HepG2 (cell line): ENCODE data around the gene HAPLN2. TPM values are rescaled to one million over a fixed set of nuclear protein-coding genes. Genes with fewer than 3 reads are reported as not detected.

Experiments
- ATAC-seq: fragments of 200-7000 bp; cut with Tn5 transposase; 3 replicates; pipeline ENCODE4 v1.9.1; 2020; ENCODE audit warnings: mild to moderate bottlenecking, moderate library complexity
- BruUV-seq: library from RNA; stranded (reverse); fragments of 400-500 nt; replicated peaks from 2 replicates; lab custom pipeline; 2021; lab: Mats Ljungman, UMichigan
- CTCF ChIA-PET: fragments of 300-600 bp; formaldehyde crosslinking; extraction: SDS; loops from one replicate; lab custom pipeline; 2021; ENCODE audit warnings: low total read pairs, inconsistent platforms, low intra/inter-chr PET ratio; lab: Yijun Ruan, JAX
- POLR2A ChIA-PET: fragments of 350-600 bp; sonication (Branson Sonifier 250); formaldehyde crosslinking; loops from one replicate; lab custom pipeline; 2020; ENCODE audit warnings: antibody characterized with exemption, inconsistent platforms; lab: Yijun Ruan, JAX
- DNase-seq: peaks from one replicate; pipeline ENCODE4 v3.0.0-alpha.2; 2015; ENCODE audit warnings: low spot score
- FAIRE-seq: peaks from 3 replicates; lab custom pipeline; 2011; peaks lifted over from hg19 to GRCh38; lab: Jason Lieb, UNC
- H2AFZ ChIP-seq: one replicate; pipeline ENCODE4 v1.6.1; 2011; ENCODE audit warnings: low read length, inconsistent platforms
- H3K27ac ChIP-seq: fragments of 300-600 bp; 3 replicates; pipeline ENCODE4 v1.8.0; 2011; ENCODE audit warnings: mixed run types, mild to moderate bottlenecking, mixed read lengths, low read length, inconsistent platforms; ENCODE audit not compliant: insufficient read depth; ENCODE audit errors: extremely low read length
- H3K27me3 ChIP-seq, 2 experiments: fragments of 200-600 bp in 1 of 2; 2 replicates in 1 of 2; 3 replicates in 1 of 2; pipeline versions ENCODE4 v1.6.0 to v1.8.0; 2011; ENCODE audit warnings: low read length in 2 of 2, mild to moderate bottlenecking in 2 of 2, moderate library complexity in 2 of 2, inconsistent platforms in 1 of 2; ENCODE audit not compliant: insufficient read depth in 2 of 2, control insufficient read depth in 1 of 2
- H3K36me3 ChIP-seq, 2 experiments: fragments of 200-600 bp in 1 of 2; replicated peaks in 1 of 2; 2 replicates in 1 of 2; 3 replicates in 1 of 2; pipeline versions ENCODE4 v1.5.1 to v1.8.0; 2011; ENCODE audit warnings: low read length in 2 of 2, inconsistent platforms in 1 of 2; ENCODE audit not compliant: insufficient read depth in 2 of 2, control insufficient read depth in 1 of 2
- H3K4me1 ChIP-seq: 2 replicates; pipeline ENCODE4 v1.5.1; 2012; ENCODE audit warnings: low read length, inconsistent platforms; ENCODE audit not compliant: insufficient read depth
- H3K4me2 ChIP-seq: 2 replicates; pipeline ENCODE4 v1.6.0; 2011; ENCODE audit warnings: low read depth, low read length, inconsistent platforms
- H3K4me3 ChIP-seq, 3 experiments: fragments of 200-600 bp in 1 of 3; sonication (generic), shearing (Covaris generic) in 1 of 3; replicated peaks in 1 of 3; 2 replicates each; pipeline ENCODE4 v1.5.1; 2011 to 2016; ENCODE audit warnings: low read length in 3 of 3, inconsistent platforms in 2 of 3, low read depth in 2 of 3, mild to moderate bottlenecking in 2 of 3, control low read depth in 1 of 3, mixed read lengths in 1 of 3; ENCODE audit not compliant: insufficient read depth in 1 of 3
- H3K79me2 ChIP-seq: one replicate; pipeline ENCODE4 v1.6.1; 2011; ENCODE audit warnings: low read length, inconsistent platforms; ENCODE audit not compliant: insufficient read depth
- H3K9ac ChIP-seq: 2 replicates; pipeline ENCODE4 v1.6.0; 2011; ENCODE audit warnings: mild to moderate bottlenecking, low read depth, low read length, inconsistent platforms; ENCODE audit not compliant: insufficient read depth
- H3K9me3 ChIP-seq: 2 replicates; pipeline ENCODE4 v1.5.1; 2012; ENCODE audit warnings: mild to moderate bottlenecking, low read length
- H4K20me1 ChIP-seq: 2 replicates; pipeline ENCODE4 v1.6.0; 2011; ENCODE audit warnings: inconsistent platforms, mild to moderate bottlenecking, low read length, moderate library complexity; ENCODE audit not compliant: insufficient read depth
- AGO2 ChIP-seq: fragments of 200-400 bp; formaldehyde crosslinking; optimal IDR thresholded peaks from 2 replicates; pipeline ENCODE3; 2017; ENCODE audit warnings: mild to moderate bottlenecking, low read depth, low read length, moderate library complexity
- GATAD2A ChIP-seq: IDR thresholded peaks from 2 replicates; pipeline ENCODE4 v1.6.1; 2016
- HMGA1 ChIP-seq: sonication (generic); formaldehyde crosslinking; conservative IDR thresholded peaks from 2 replicates; pipeline ENCODE4 v1.4.0; 2020; ENCODE audit warnings: missing genetic modification reagents
- KDM5B ChIP-seq: sonication (generic); formaldehyde crosslinking; IDR thresholded peaks from 2 replicates; pipeline ENCODE4 v1.4.0; 2020; ENCODE audit warnings: missing genetic modification reagents, mild to moderate bottlenecking, borderline replicate concordance
- POLR2AphosphoS5 ChIP-seq: IDR thresholded peaks from 2 replicates; pipeline ENCODE4 v1.6.1; 2012; ENCODE audit warnings: low read depth, low read length
- POLR2G ChIP-seq: fragments of 200-400 bp; formaldehyde crosslinking; IDR thresholded peaks from 2 replicates; pipeline ENCODE4 v1.6.1; 2018; ENCODE audit warnings: mild to moderate bottlenecking, low read depth, low read length, moderate library complexity
- RBFOX2 ChIP-seq: fragments of 200-400 bp; formaldehyde crosslinking; IDR thresholded peaks from 2 replicates; pipeline ENCODE4 v1.6.1; 2017; ENCODE audit warnings: low read depth, mild to moderate bottlenecking, low read length
- ZKSCAN1 ChIP-seq: fragments of 150-350 bp; IDR thresholded peaks from 2 replicates; pipeline ENCODE4 v1.6.1; 2014; ENCODE audit warnings: low read length
- WGBS: methylation state at CpG from one replicate; pipeline ENCODE4 v1.1.6; 2017; ENCODE audit warnings: low lambda C conversion rate; 5-methylcytosine and 5-hydroxymethylcytosine counted together
- in situ Hi-C: cut with HindIII; loops from 2 replicates; pipeline ENCODE4 v1.10.0; 2017; ENCODE audit warnings: low pct_unique_long_range_greater_than_20kb; ENCODE audit not compliant: extremely low pct_ligation_motif_present
- intact Hi-C: fragments of 100-400 bp; cut with micrococcal nuclease; formaldehyde crosslinking; loops from one replicate; pipeline ENCODE4 v1.10.0; 2022; ENCODE audit not compliant: unreplicated experiment
- polyA plus RNA-seq, 8 experiments: library from polyadenylated mRNA; depleted of rRNA in 3 of 8; stranded (reverse) in 7 of 8; unstranded in 1 of 8; fragments of >200 nt; fragmentation: Illumina TruSeq in 4 of 8; extraction: Trizol in 4 of 8; gene quantifications; 2 replicates each; pipeline versions ENCODE4 v1.2.1 to v1.2.3, GENCODE V29; 2011 to 2016; ENCODE audit warnings: low read depth in 4 of 8, missing spikeins in 1 of 8, mixed read lengths in 1 of 8; ENCODE audit not compliant: insufficient read depth in 1 of 8
- total RNA-seq, 5 experiments: library from RNA; depleted of rRNA; stranded (reverse); fragments of >200 nt; fragmentation: Illumina TruSeq; extraction: Trizol; gene quantifications; 2 replicates each; pipeline ENCODE4 v1.2.3, GENCODE V29; 2016; ENCODE audit warnings: low read depth in 1 of 5
- TF ChIP-seq, protein P1 (sequence below): sonication (generic); formaldehyde crosslinking; IDR thresholded peaks from 2 replicates; pipeline ENCODE4 v1.4.0; 2020; ENCODE audit warnings: missing genetic modification reagents

The HAPLN2 gene
- total and polyA plus RNA-seq, 2 of the 13 experiments (the other 11 are each of a cell fraction or from before 2014, with no cell fraction given), result not detected

DNA sequence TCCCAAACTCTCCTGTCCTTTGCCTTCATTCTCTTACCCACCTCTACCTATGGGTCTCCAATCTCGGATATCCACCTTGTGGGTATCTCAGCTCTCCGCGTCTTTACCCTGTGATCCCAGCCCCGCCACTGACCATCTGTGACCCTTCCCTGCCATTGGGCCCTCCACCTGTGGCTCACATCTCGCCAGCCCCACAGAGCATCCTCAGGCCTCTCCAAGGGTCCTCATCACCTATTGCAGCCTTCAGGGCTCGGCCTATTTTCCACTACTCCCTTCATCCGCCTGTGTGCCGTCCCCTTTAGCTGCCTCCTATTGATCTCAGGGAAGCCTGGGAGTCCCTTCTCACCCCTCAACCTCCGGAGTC is 33.8 kb downstream of the HAPLN2 start:
- no peak for FAIRE-seq
- Histone ChIP-seq H3K4me2 (no peak overlapping the region), H3K4me1 (peaks cover 26% of the 10 kb centered on the region), H3K27ac (no peak overlapping the region), H3K4me3 (no peak overlapping the region), H4K20me1 (peaks cover 91% of the 10 kb centered on the region), H3K79me2 (no peaks in the 10 kb centered on the region), H2AFZ (no peak overlapping the region), H3K9ac (no peak overlapping the region), H3K9me3 (no peaks in the 10 kb centered on the region), H3K27me3 (no peaks in the 10 kb centered on the region), H3K36me3 (0 out of 5 replicates have a peak, but pooled peaks cover 0 to 1% of the 10 kb centered on the region in 2 experiments)
- TSS peak; percentile 8 for BruUV-seq
- POLR2A ChIA-PET, result interaction anchor here (0.8 kb wide), 1 partner anchor 33 kb away, joined by 4 read pairs; no protein-coding TSS in a partner anchor
- intact Hi-C loops (no loop called here), in situ Hi-C loops (no loop called here)
- CTCF ChIA-PET, result no interaction called here
- 97% methylated on average over 9 of the region's 9 CpGs for WGBS
- no peak for DNase-seq
- ATAC-seq, result no peak
- TF ChIP-seq HMGA1 (CRISPR knock-in tag), result no peak
- TF ChIP-seq KDM5B, result no peak
- TF ChIP-seq RBFOX2, result 0 out of 2 replicates have a peak, but pooled peaks have one; percentile 13
- no peak for TF ChIP-seq ZKSCAN1
- TF ChIP-seq POLR2AphosphoS5, result peak; percentile 14; the same call in 1 of the 2 replicates
- TF ChIP-seq AGO2, result peak; percentile 31
- TF ChIP-seq POLR2G, result peak; percentile 20; the same call in 1 of the 2 replicates

DNA sequence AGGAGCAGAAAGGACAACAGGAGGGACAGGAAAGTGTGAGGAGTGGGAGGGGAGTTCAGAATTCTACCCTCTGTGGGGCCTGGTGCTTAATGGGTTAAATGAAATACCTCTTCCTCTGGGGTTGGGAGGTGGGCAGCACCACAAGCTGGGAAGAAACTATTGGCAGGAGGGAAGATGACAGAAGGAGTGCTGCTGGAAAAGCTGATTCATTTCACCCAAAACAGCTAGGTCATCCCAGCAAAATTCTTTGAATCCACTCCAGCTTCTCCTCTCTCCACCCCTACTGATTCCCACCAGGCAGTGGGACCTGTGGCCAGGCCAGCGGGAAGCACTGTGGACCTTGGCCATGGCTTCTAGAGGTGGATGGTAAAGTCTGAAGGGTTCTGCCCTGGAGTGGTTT is 35.5 kb downstream of the HAPLN2 start:
- TF ChIP-seq, protein P1, sequence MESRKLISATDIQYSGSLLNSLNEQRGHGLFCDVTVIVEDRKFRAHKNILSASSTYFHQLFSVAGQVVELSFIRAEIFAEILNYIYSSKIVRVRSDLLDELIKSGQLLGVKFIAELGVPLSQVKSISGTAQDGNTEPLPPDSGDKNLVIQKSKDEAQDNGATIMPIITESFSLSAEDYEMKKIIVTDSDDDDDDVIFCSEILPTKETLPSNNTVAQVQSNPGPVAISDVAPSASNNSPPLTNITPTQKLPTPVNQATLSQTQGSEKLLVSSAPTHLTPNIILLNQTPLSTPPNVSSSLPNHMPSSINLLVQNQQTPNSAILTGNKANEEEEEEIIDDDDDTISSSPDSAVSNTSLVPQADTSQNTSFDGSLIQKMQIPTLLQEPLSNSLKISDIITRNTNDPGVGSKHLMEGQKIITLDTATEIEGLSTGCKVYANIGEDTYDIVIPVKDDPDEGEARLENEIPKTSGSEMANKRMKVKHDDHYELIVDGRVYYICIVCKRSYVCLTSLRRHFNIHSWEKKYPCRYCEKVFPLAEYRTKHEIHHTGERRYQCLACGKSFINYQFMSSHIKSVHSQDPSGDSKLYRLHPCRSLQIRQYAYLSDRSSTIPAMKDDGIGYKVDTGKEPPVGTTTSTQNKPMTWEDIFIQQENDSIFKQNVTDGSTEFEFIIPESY (CRISPR knock-in tag), result 0 out of 2 replicates have a peak, but pooled peaks have one; percentile 39
- TF ChIP-seq GATAD2A (CRISPR knock-in tag), result no peak
- ATAC-seq, result no peak
- POLR2A ChIA-PET, result no interaction called here
- peaks cover 1 to 5% of the 10 kb centered on the region in 2 experiments; a peak in 1 of 5 replicates for H3K36me3 ChIP-seq
- no peak overlapping the region for H2AFZ ChIP-seq
- in situ Hi-C loops (no loop called here), intact Hi-C loops (no loop called here)
- no peak overlapping the region for H3K4me3 ChIP-seq
- H3K27me3 ChIP-seq, result no peaks in the 10 kb centered on the region
- no TSS peak for BruUV-seq
- no peak overlapping the region for H3K27ac ChIP-seq
- CTCF ChIA-PET, result no interaction called here
- H3K4me1 ChIP-seq, result peaks cover 43% of the 10 kb centered on the region
- 67% methylated on average over 1 of the region's 1 CpG for WGBS
- H3K9me3 ChIP-seq, result no peaks in the 10 kb centered on the region
- H3K79me2 ChIP-seq, result peaks cover 9% of the 10 kb centered on the region
- peaks cover 94% of the 10 kb centered on the region for H4K20me1 ChIP-seq
- H3K4me2 ChIP-seq, result no peak overlapping the region
- FAIRE-seq, result no peak
- H3K9ac ChIP-seq, result no peak overlapping the region
- no peak for DNase-seq
